ENCODE data around the gene CRKL. TPM values are rescaled to one million over a fixed set of nuclear protein-coding genes. Genes with fewer than 3 reads are reported as not detected.

Gene CRKL
- total and polyA plus RNA-seq, 2 of the 4 experiments (the other 2 are of a cell fraction), result 20.6 to 35.5 TPM

DNA sequence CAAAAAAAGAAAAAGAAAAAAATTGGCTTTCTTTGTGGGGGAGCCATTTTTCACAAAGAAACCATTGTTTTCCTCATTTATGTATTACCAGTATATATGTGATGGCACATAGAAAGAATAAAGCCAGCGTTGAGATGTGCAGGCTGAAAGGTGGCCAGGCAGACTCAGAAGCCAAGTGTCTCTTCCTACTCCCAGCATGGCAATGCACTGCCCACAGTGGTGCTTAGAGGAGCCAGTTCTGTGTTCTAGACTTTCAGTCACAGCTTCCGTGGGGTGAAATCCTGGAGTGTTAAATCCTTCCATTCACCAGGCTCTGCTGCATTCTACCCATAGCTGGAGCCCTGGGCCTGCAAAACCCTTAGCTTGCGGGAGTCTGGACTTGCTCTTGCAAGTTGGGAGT is 39.5 kb upstream of the CRKL start:
- intact Hi-C loops (cut with micrococcal nuclease), result no loop called here
- CTCF ChIA-PET, result no interaction called here

More for the DNA sequence above, 39.5 kb upstream of the CRKL start:
- Histone ChIP-seq H3K9ac (ENCODE audit: low read depth, low read length) (no peak overlapping the region), H3K14ac (replicated peaks; ENCODE audit: low read depth, low read length) (no peak overlapping the region), H2BK5ac (ENCODE audit: low read depth, low read length, poor library complexity, severe bottlenecking) (no peak overlapping the region), H3K27ac (ENCODE audit: insufficient read depth, low read length) (no peak overlapping the region), H4K20me1 (ENCODE audit: insufficient read depth, low read length) (no peaks in the 10 kb centered on the region), H2AK9ac (replicated peaks; ENCODE audit: low read depth, low read length, poor library complexity) (no peak overlapping the region), H3K36me3 (ENCODE audit: control insufficient read depth, insufficient read depth, low read length) (peaks cover 35% of the 10 kb centered on the region), H3K18ac (ENCODE audit: low read depth, low read length) (no peak overlapping the region), H3K56ac (ENCODE audit: extremely low read depth, insufficient read depth, low read length) (no peak overlapping the region), H2BK15ac (ENCODE audit: low read depth, low read length) (no peak overlapping the region), H3K9me3 (ENCODE audit: control insufficient read depth, insufficient read depth, low read length) (no peaks in the 10 kb centered on the region), H2AK5ac (ENCODE audit: low read depth, low read length) (no peak overlapping the region), H3K4me1 (ENCODE audit: control insufficient read depth, insufficient read depth, low read length) (no peaks in the 10 kb centered on the region), H3K4ac (ENCODE audit: low read depth, low read length) (no peak overlapping the region), H4K8ac (ENCODE audit: low read depth in 2 of 2, low read length in 2 of 2) (no peak overlapping the region), H2BK120ac (ENCODE audit: low read depth, low read length) (no peak overlapping the region), H2BK20ac (ENCODE audit: low read depth, low read length) (no peak overlapping the region), H4K91ac (ENCODE audit: insufficient read depth, low read depth, low read length) (no peak overlapping the region), H3K79me1 (ENCODE audit: low read depth in 1 of 2, low read length in 2 of 2) (peaks cover 3 to 11% of the 10 kb centered on the region in 2 experiments), H3K4me2 (ENCODE audit: low read depth, low read length) (no peak overlapping the region), H3K27me3 (ENCODE audit: control insufficient read depth, insufficient read depth, low read length) (no peaks in the 10 kb centered on the region), H3K4me3 (ENCODE audit: insufficient read depth, low read depth, low read length) (no peak overlapping the region), H3K23ac (ENCODE audit: low read depth, low read length) (no peak overlapping the region), H2AFZ (replicated peaks; ENCODE audit: low read length, poor library complexity) (no peak overlapping the region), H4K5ac (ENCODE audit: low read depth, low read length) (no peak overlapping the region), H3K9me1 (ENCODE audit: insufficient read depth, low read length) (0 out of 2 replicates have a peak, but pooled peaks cover 2% of the 10 kb centered on the region)
- in situ Hi-C loops (cut with MboI; ENCODE audit: low sequenced_read_pairs) (no loop called here), dilution Hi-C loops (cut with HindIII; ENCODE audit: low sequenced_read_pairs, unreplicated experiment) (no loop called here)
- BruUV-seq (replicated peaks), result no TSS peak
- ATAC-seq (ENCODE audit: low read depth) (no peak), DNase-seq (no peak)
- TF ChIP-seq RFX5 (IDR thresholded peaks at IDR 0.05; ENCODE audit: low read depth, low read length) (no peak), MXI1 (IDR thresholded peaks at IDR 0.05; ENCODE audit: borderline replicate concordance, low read depth, low read length) (no peak), RCOR1 (IDR thresholded peaks at IDR 0.05; ENCODE audit: insufficient replicate concordance, low read length) (no peak), FOS (IDR thresholded peaks at IDR 0.05; ENCODE audit: low read depth, low read length) (no peak), MAZ (IDR thresholded peaks at IDR 0.05; ENCODE audit: borderline replicate concordance, low read depth, low read length) (no peak)
- TF ChIP-seq, protein P1, sequence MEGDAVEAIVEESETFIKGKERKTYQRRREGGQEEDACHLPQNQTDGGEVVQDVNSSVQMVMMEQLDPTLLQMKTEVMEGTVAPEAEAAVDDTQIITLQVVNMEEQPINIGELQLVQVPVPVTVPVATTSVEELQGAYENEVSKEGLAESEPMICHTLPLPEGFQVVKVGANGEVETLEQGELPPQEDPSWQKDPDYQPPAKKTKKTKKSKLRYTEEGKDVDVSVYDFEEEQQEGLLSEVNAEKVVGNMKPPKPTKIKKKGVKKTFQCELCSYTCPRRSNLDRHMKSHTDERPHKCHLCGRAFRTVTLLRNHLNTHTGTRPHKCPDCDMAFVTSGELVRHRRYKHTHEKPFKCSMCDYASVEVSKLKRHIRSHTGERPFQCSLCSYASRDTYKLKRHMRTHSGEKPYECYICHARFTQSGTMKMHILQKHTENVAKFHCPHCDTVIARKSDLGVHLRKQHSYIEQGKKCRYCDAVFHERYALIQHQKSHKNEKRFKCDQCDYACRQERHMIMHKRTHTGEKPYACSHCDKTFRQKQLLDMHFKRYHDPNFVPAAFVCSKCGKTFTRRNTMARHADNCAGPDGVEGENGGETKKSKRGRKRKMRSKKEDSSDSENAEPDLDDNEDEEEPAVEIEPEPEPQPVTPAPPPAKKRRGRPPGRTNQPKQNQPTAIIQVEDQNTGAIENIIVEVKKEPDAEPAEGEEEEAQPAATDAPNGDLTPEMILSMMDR (conservative IDR thresholded peaks at IDR 0.05; ENCODE audit: low read depth, low read length), result no peak
- TF ChIP-seq, protein P2, sequence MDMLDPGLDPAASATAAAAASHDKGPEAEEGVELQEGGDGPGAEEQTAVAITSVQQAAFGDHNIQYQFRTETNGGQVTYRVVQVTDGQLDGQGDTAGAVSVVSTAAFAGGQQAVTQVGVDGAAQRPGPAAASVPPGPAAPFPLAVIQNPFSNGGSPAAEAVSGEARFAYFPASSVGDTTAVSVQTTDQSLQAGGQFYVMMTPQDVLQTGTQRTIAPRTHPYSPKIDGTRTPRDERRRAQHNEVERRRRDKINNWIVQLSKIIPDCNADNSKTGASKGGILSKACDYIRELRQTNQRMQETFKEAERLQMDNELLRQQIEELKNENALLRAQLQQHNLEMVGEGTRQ (IDR thresholded peaks at IDR 0.05; ENCODE audit: low read depth, low read length), result no peak
- TF ChIP-seq, protein P3, sequence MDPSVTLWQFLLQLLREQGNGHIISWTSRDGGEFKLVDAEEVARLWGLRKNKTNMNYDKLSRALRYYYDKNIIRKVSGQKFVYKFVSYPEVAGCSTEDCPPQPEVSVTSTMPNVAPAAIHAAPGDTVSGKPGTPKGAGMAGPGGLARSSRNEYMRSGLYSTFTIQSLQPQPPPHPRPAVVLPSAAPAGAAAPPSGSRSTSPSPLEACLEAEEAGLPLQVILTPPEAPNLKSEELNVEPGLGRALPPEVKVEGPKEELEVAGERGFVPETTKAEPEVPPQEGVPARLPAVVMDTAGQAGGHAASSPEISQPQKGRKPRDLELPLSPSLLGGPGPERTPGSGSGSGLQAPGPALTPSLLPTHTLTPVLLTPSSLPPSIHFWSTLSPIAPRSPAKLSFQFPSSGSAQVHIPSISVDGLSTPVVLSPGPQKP (IDR thresholded peaks at IDR 0.05; ENCODE audit: borderline replicate concordance, low read depth, low read length), result no peak
- POLR2A ChIA-PET (ENCODE audit: unreplicated experiment), result no interaction called here
- no CpG with 5 or more reads among the region's 3 CpGs for WGBS, 2 experiments (ENCODE audit: extremely low coverage in 2 of 2, insufficient read length in 1 of 2)

Measured in IMR-90 (cell line).